ENCODE data around the gene FAR2. TPM values are rescaled to one million over a fixed set of nuclear protein-coding genes. Genes with fewer than 3 reads are reported as not detected.
"Not testable (repeated sequence)": the region's sequence is repeated elsewhere in the genome, so short reads cannot be mapped to it uniquely, and the experiment has no call there.

FAR2 gene
- polyA plus RNA-seq, 4 donors, result 37.3 to 42.8 (median 39.4) TPM

- DNase-seq (ENCODE audit: low read depth in 4 of 4, low spot score in 2 of 4), result no peak
Measured at GRCh38 chr12:29229937-29230336, 80.9 kb downstream of the FAR2 start.

- DNase-seq (ENCODE audit: low read depth in 4 of 4, low spot score in 2 of 4), result no peak
Measured at GRCh38 chr12:29230800-29231560, 81.9 kb downstream of the FAR2 start.

DNA sequence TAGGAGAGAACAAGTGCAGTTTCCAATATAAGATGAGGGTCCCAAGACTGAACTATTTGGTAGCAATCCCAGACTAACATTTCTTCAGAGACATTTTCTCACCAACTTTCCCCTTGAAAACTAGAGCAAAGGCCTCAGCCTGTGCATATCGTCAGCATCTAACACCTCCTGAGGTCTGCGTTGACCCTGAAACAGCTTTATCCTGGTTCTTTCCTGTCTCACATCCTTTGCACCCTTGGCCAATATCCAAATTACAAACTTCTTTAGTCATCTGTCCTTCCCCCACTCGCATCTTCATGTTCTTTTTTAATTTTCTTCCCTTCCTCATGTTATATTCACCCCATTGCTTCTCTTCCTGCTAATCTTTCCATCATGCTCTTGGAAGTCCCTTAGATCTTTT lies 83.0 kb downstream of the FAR2 start:
- no peak for DNase-seq (ENCODE audit: low read depth in 4 of 4, low spot score in 2 of 4)

- no peak for DNase-seq (ENCODE audit: low read depth in 4 of 4, low spot score in 2 of 4)
Measured at GRCh38 chr12:29234552-29234951, 85.5 kb downstream of the FAR2 start.

DNA sequence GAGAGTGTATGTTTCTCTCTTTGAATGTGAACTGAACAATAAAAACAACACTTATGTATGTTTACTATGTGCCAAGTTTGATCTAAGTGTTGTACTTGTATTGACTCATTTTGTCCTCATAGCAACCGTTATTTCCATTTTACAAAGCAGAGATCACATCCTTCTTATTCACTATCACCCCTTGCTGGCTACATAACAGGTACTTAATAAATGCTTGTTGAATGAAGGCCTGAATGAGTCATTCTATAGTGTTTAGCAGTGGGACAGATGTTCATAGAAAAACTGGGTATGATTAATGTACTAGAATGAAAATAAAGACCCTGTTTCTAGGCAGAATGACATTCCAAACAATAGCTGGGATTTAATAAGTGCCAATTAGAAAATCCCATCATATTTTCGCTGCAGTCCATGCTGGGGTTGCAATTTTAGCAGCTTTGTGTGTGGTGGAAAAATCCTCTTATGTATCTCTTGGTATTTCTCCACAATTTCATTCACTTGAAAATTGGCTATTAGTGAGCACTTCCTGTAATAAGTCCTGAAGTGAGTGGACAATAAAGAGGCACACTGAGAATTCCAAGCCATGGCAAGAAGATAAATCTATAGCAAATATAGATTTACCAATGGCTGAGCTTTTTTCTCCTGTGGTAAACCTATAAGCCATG lies 86.0 kb downstream of the FAR2 start:
- DNase-seq (ENCODE audit: low read depth in 4 of 4, low spot score in 2 of 4), result no peak

GRCh38 chr12:29238822-29239291 lies 89.8 kb downstream of the FAR2 start:
- DNase-seq (ENCODE audit: low read depth in 4 of 4, low spot score in 2 of 4), result no peak

GRCh38 chr12:29239336-29239735 lies 90.3 kb downstream of the FAR2 start:
- DNase-seq (ENCODE audit: low read depth in 4 of 4, low spot score in 2 of 4), result no peak

- no peak for DNase-seq (ENCODE audit: low read depth in 4 of 4, low spot score in 2 of 4)
Measured at GRCh38 chr12:29240441-29240840, 91.4 kb downstream of the FAR2 start.

DNA sequence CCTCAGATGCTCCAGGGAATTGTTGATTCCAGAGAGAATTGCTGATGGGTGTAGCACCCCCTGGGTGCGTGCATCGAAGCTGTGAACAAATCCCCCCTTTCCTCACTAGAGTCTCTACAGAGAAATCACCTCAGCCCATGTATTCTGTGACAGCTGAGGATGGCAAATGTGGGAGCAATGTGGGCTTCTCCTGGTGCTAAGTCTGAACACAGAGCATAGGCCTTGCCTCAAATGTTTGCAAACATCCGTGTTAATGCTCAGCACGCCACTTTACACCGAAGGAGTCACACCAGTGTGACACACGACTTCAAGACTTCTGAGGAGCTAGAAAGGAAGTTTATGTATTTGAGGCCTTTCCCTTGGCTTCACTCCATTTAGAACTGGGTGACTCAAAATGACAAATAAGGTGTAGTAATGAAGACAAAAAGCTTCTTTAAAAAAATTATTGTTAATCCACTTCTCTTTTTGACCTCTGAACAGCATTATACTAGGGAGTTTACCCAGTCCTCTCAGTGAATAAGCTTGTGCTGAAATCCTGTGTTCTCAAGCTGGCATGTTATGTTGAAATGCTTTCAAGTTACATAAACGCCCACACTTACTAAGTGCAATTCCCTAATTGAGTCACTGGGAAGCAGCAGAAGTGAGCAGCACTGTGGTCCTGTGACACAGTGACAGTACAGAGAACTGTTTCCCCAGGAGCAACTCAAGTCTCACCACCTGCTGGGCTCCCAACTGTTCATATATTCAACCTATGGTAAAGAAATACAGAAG lies 92.9 kb downstream of the FAR2 start:
- no peak for DNase-seq (ENCODE audit: low read depth in 4 of 4, low spot score in 2 of 4)

- DNase-seq (ENCODE audit: low read depth in 4 of 4, low spot score in 2 of 4), result no peak
Measured at GRCh38 chr12:29242921-29243431, 93.9 kb downstream of the FAR2 start.

- no peak for DNase-seq (ENCODE audit: low read depth in 4 of 4, low spot score in 2 of 4)
Measured at GRCh38 chr12:29244159-29244765, 95.2 kb downstream of the FAR2 start.

DNA sequence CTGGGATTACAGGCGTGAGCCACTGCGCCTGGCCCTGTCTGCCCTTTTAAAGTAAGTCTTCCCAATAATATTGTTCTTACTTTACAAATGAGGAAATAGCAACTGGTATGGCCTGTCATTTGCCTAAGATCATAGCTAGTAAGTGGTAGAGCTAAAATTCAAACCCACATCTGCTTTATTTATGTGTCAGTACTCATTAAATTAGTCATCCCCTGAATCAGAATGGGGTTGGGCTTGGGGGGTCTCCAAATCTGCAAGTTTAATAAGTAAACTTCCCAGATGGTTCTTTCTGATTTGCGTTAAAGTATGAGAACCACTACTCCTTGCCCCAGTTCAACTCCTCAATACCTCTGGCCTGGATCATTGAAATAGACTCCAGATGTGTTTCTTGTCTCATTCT lies 96.2 kb downstream of the FAR2 start:
- DNase-seq (ENCODE audit: low read depth in 4 of 4, low spot score in 2 of 4), result no peak

DNA sequence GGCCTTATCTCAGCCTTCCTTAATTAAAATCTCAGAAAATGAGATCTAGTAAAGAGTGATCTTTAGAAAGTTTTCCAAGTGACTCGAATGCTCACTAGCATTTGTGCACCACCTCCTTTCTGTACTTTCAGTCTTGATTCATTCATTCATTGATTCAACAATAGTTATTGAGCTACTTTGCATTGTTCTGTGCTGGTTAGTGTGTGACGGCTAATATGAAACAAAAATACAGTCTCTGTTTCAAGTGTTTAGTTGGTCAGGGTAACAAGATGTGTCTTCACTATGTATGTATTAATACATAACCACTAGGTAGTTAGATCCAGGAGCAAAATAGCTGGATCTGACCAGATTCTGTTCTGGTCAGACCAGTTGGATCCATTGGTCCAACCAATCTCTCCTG lies 100.9 kb downstream of the FAR2 start:
- no peak for DNase-seq (ENCODE audit: low read depth in 4 of 4, low spot score in 2 of 4)

DNA sequence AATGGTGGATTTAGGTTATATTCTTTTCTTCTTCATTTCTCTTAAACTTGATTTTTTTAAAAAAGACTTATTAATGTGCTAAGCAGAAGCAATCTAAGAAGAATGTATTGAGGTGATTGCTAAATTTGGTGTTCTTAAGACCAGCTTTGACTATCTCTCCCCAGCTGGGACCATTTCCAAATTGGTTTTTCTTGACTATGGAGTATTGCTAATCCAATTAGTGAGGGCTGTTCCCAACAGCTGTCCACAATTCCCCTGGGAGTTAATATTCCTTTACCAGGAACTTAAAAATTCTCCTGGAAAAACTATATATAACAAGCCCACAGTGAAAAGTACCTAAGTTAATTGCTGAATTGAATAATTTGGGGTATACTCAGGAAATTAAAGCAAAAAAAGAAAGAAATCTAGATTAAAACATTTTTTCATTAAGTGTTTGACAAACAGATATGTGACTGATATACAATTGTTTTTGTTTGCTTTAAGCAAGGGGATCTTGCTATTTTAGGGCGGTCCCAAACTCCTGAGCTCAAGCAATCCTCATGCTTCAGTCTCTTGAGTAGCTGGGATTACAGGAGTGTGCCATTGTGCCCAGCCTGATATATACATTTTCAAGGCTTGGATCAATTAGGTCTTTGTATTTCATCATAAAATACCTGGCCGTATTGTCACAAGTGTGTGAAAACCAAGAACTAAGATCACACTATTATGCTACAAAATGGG lies 105.0 kb downstream of the FAR2 start:
- no peak for DNase-seq (ENCODE audit: low read depth in 4 of 4, low spot score in 2 of 4)

- DNase-seq (ENCODE audit: low read depth in 4 of 4, low spot score in 2 of 4), result no peak
Measured at GRCh38 chr12:29255042-29255441, 106.0 kb downstream of the FAR2 start.

- no peak for DNase-seq (ENCODE audit: low read depth in 4 of 4, low spot score in 2 of 4)
Measured at GRCh38 chr12:29256598-29256997, 107.5 kb downstream of the FAR2 start.

GRCh38 chr12:29257687-29258086 lies 108.6 kb downstream of the FAR2 start:
- DNase-seq (ENCODE audit: low read depth in 4 of 4, low spot score in 2 of 4), result not testable (repeated sequence)

DNA sequence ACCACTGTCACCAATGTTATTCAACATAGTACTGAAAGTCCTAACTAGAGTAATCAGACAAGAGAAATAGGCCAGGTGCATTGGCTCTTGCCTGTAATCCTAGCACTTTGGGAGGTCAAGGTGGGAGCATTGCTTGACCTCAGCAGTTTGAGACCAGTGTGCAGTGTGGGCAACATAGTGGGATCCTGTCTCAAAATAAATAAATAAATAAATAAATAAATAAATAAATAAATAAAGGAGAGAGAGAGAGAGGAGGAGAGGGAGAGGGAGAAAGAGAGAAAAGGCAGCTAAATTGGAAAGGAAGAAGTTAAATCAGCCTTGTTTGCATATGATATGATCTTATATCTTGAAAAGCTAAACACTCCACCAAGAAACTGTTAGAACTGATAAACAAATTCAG lies 115.3 kb downstream of the FAR2 start:
- no peak for DNase-seq (ENCODE audit: low read depth in 4 of 4, low spot score in 2 of 4)

DNA sequence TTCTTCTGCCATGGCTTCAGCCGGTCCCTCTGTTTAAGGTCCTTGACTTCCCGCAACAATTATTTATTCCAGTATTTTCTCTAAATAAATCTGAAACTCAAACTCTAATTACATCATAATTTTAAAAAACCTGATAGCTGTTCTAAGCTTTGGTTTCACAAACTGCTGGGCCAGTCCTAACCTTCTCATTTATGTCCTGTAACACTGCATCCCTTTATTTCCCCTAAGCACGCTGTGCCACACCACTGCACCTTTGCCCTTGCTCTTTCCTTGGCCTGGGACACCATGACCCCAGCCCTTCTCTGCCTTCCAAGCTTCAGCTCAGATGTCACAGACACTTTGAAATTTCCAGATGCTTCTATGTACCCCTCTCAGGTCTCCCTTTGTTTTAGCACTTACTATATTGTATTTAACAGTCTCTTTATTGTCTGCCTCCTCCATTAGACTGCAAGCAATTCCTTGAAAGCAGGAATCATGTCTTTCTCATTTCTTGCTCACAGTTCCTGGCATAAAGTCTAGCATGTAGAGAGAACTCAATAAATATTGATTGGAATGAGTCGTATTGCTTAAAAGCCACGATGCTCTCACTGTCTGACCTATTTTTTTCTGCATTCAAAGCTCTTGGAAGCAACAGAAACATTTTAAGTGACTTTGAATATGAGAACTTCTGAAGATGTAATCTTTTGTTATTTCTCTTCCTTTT lies 120.8 kb downstream of the FAR2 start:
- DNase-seq (ENCODE audit: low read depth in 4 of 4, low spot score in 2 of 4), result no peak

GRCh38 chr12:29270446-29270845 lies 121.4 kb downstream of the FAR2 start:
- DNase-seq (ENCODE audit: low read depth in 4 of 4, low spot score in 2 of 4), result no peak

Measured in left renal cortex interstitium (tissue), 4 donors.